SHP77 (cell line): ENCODE results near the gene THOP1.

Source experiments
- DNase-seq, 2 experiments: peaks; one replicate each; lab custom pipeline; 2025; lab: John Stamatoyannopoulos, UW

THOP1 gene

GRCh38 chr19:2762783-2763496 lies 22.4 kb upstream of the THOP1 start:
- DNase-seq: no peak

- DNase-seq: no peak
Observed at GRCh38 chr19:2763687-2764086, 21.6 kb upstream of the THOP1 start.

- no peak for DNase-seq
Observed at GRCh38 chr19:2764945-2765344, 20.4 kb upstream of the THOP1 start.

- no peak for DNase-seq
Observed at GRCh38 chr19:2765376-2765775, 19.9 kb upstream of the THOP1 start.

GRCh38 chr19:2766594-2767372 lies 18.5 kb upstream of the THOP1 start:
- no peak for DNase-seq

- no peak for DNase-seq
Observed at GRCh38 chr19:2767688-2768087, 17.6 kb upstream of the THOP1 start.

- no peak for DNase-seq
Observed at GRCh38 chr19:2768365-2769132, 16.8 kb upstream of the THOP1 start.

- DNase-seq: no peak
Observed at GRCh38 chr19:2769218-2769617, 16.1 kb upstream of the THOP1 start.

- no peak for DNase-seq
Observed at GRCh38 chr19:2770055-2771013, 15.0 kb upstream of the THOP1 start.

GRCh38 chr19:2771786-2772674 lies 13.3 kb upstream of the THOP1 start:
- DNase-seq: no peak

GRCh38 chr19:2774083-2774679 lies 11.1 kb upstream of the THOP1 start:
- DNase-seq: no peak

GRCh38 chr19:2774953-2775555 lies 10.2 kb upstream of the THOP1 start:
- DNase-seq: no peak

GRCh38 chr19:2775556-2776430 lies 9.5 kb upstream of the THOP1 start:
- DNase-seq: no peak

GRCh38 chr19:2777952-2778683 lies 7.2 kb upstream of the THOP1 start:
- no peak for DNase-seq

GRCh38 chr19:2779121-2779740 lies 6.1 kb upstream of the THOP1 start:
- no peak for DNase-seq

GRCh38 chr19:2780284-2780683 lies 5.0 kb upstream of the THOP1 start:
- DNase-seq: no peak

GRCh38 chr19:2782329-2782935 lies 2.9 kb upstream of the THOP1 start:
- DNase-seq: no peak
